A673 (cell line): Measurements from ENCODE around the gene TTC1. TPM values are rescaled to one million over a fixed set of nuclear protein-coding genes. Genes with fewer than 3 reads are reported as not detected.
"Not testable (repeated sequence)": the region's sequence is repeated elsewhere in the genome, so short reads cannot be mapped to it uniquely, and the experiment has no call there.

Experiments
- BruUV-seq: library from RNA; stranded (reverse); fragments of 400-500 nt; replicated peaks from 2 replicates; lab custom pipeline; 2021; lab: Mats Ljungman, UMichigan
- CTCF ChIA-PET: fragments of 300-600 bp; sonication (Branson Sonifier 250); formaldehyde crosslinking; loops from one replicate; lab custom pipeline; 2022; ENCODE audit warnings: antibody characterized with exemption; lab: Charles Lee
- POLR2A ChIA-PET: fragments of 300-600 bp; sonication (Branson Sonifier 250); formaldehyde crosslinking; loops from one replicate; lab custom pipeline; 2022; ENCODE audit warnings: antibody characterized with exemption; ENCODE audit not compliant: low non-redundant PET; lab: Charles Lee
- DNase-seq: peaks from one replicate; pipeline ENCODE4 v3.0.0-alpha.2; 2015; ENCODE audit warnings: low spot score
- H3K27ac ChIP-seq: fragments of 200-600 bp; sonication (generic); 2 replicates; pipeline ENCODE4 v1.5.1; 2016; ENCODE audit warnings: mixed run types, low read depth, mild to moderate bottlenecking, mixed read lengths, antibody characterized with exemption, low read length; ENCODE audit not compliant: poor library complexity, severe bottlenecking
- H3K27me3 ChIP-seq: fragments of 200-600 bp; sonication (generic); replicated peaks from 2 replicates; pipeline ENCODE4 v1.6.1; 2017; ENCODE audit warnings: mixed run types, low read depth, mild to moderate bottlenecking, mixed read lengths, antibody characterized with exemption, low read length; ENCODE audit not compliant: insufficient read depth, poor library complexity
- H3K36me3 ChIP-seq: fragments of 200-600 bp; sonication (generic); 2 replicates; pipeline ENCODE4 v1.6.1; 2016; ENCODE audit warnings: mixed run types, mild to moderate bottlenecking, mixed read lengths, antibody characterized with exemption, low read length; ENCODE audit not compliant: insufficient read depth, poor library complexity, severe bottlenecking
- H3K4me1 ChIP-seq: fragments of 200-600 bp; sonication (generic); 2 replicates; pipeline ENCODE4 v1.6.1; 2017; ENCODE audit warnings: mixed run types, mild to moderate bottlenecking, mixed read lengths, antibody characterized with exemption, low read length; ENCODE audit not compliant: insufficient read depth, poor library complexity, severe bottlenecking
- H3K4me3 ChIP-seq: fragments of 200-600 bp; sonication (generic); 2 replicates; pipeline ENCODE4 v1.5.1; 2016; ENCODE audit warnings: low read depth, mixed run types, mild to moderate bottlenecking, mixed read lengths, low read length; ENCODE audit not compliant: poor library complexity, severe bottlenecking
- H3K9me3 ChIP-seq: fragments of 200-600 bp; sonication (generic); 2 replicates; pipeline ENCODE4 v1.6.1; 2016; ENCODE audit warnings: mixed run types, low read depth, mild to moderate bottlenecking, mixed read lengths, antibody characterized with exemption, low read length; ENCODE audit not compliant: poor library complexity, severe bottlenecking
- CTCF ChIP-seq: fragments of 300-800, 200-600 bp; sonication (generic); conservative IDR thresholded peaks from 2 replicates; pipeline ENCODE4 v1.5.1; 2017; ENCODE audit warnings: low read depth, mild to moderate bottlenecking, antibody characterized with exemption, low read length, moderate library complexity, mixed read lengths
- EZH2 ChIP-seq: fragments of 200-600 bp; sonication (generic); IDR thresholded peaks from 2 replicates; pipeline ENCODE4 v1.6.1; 2017; ENCODE audit warnings: borderline replicate concordance, low read depth, mild to moderate bottlenecking, mixed read lengths, antibody characterized with exemption, low read length; ENCODE audit not compliant: poor library complexity, severe bottlenecking
- intact Hi-C: fragments of 100-400 bp; cut with micrococcal nuclease; formaldehyde crosslinking; loops from one replicate; pipeline ENCODE4 v1.10.0; 2022; ENCODE audit not compliant: unreplicated experiment
- total RNA-seq: library from RNA; stranded (reverse); gene quantifications from 2 replicates; pipeline ENCODE4 v1.2.3, GENCODE V29; 2021

The TTC1 gene
- total RNA-seq, 1 experiment from 2014 or later: 66.5 TPM

DNA sequence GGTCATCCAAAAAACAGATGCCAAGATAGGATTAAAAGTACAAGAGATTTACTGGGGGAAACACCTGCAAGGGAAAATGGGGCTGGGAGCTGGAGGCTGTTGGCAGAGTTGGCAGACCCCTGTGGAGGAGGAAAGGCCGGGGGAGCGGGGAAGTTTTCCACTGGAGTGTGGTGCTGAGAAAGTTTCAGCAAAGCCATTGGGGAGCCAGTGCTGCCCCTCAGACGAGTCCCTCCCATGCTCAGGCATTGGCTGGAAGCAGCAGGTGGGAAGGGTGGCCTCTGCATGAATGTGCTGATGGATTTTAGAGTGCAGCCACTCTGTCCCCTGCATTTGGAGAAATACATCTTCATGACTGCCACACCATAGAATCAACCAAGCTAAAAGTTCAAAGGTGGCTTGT, 52.8 kb downstream of the TTC1 start:
- no peak overlapping the region for H3K4me3 ChIP-seq
- H3K27ac ChIP-seq: no peak overlapping the region
- intact Hi-C loops: no loop called here
- BruUV-seq: no TSS peak
- no peaks in the 10 kb centered on the region for H3K27me3 ChIP-seq
- peaks cover 14% of the 10 kb centered on the region for H3K4me1 ChIP-seq
- H3K36me3 ChIP-seq: peaks cover 18% of the 10 kb centered on the region
- DNase-seq: no peak
- H3K9me3 ChIP-seq: peaks cover 3% of the 10 kb centered on the region
- ChIA-PET CTCF (interaction anchor here (0.5 kb wide), 1 partner anchor 32 kb away, joined by 3 read pairs; no protein-coding TSS in a partner anchor), POLR2A (no interaction called here)
- TF ChIP-seq CTCF: no peak
- TF ChIP-seq EZH2: no peak

DNA sequence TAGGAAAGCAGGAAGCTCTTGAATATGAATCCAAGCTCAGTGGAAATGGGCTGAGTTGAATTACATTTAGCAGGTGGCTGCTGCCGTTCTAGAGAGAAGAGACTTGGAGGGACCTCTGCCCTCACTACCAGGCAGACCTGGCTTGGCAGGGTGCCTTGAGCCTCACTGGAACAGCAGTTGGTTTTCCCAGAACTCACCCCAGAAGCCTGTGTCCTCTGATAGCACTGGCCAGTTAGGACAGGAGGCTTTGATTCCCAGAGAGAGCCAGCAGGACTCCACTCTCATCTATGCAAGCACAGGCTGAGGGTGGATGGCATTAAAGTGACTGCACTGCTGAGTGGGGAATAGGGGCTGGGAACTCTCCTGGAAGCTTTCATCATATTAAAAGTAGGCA, 55.5 kb downstream of the TTC1 start:
- BruUV-seq: no TSS peak
- Histone ChIP-seq H3K4me3 (no peak overlapping the region), H3K36me3 (peaks cover 10% of the 10 kb centered on the region), H3K9me3 (no peaks in the 10 kb centered on the region), H3K27ac (no peak overlapping the region), H3K27me3 (no peaks in the 10 kb centered on the region), H3K4me1 (peaks cover 14% of the 10 kb centered on the region)
- CTCF ChIA-PET: no interaction called here
- no peak for DNase-seq
- TF ChIP-seq EZH2 (no peak), CTCF (no peak)
- POLR2A ChIA-PET: interaction anchor here (0.6 kb wide), 1 partner anchor 34 kb away, joined by 10 read pairs; no protein-coding TSS in a partner anchor
- intact Hi-C loops: no loop called here

DNA sequence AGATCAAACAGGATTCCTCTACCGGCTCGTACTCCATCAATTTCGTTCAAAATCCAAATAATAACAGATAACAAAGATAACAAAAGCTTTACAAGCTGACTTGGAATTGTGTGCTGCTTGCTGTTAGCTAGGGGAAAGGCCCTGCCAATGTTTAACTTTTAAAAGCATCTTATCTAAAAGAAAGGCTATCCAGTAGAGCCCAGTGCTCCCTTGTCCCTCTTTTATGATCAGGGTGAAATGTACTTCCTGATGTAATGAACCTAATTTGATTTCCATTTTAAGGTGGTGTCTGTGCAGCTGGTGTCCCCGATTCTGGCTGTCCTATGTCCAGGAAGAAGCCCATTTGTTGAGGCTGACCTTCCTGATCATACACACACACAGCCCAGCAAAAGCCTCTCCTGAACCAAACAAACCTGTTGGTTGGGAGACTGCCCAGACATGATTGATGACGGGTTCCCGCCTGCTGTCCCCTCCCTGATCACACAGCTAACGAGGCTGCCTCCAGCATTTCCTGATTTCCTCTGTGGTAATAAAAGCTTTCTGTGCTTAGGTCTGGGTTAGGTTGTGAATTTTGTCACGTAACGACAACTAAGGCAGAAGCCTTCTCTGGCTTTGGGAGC, 56.2 kb downstream of the TTC1 start:
- no peak overlapping the region for H3K4me3 ChIP-seq
- intact Hi-C loops: no loop called here
- TSS peak; percentile 97 for BruUV-seq
- CTCF ChIA-PET: no interaction called here
- peak overlapping the region; percentile 8 for H3K27ac ChIP-seq
- DNase-seq: no peak
- POLR2A ChIA-PET: no interaction called here
- H3K9me3 ChIP-seq: no peaks in the 10 kb centered on the region
- TF ChIP-seq EZH2: no peak
- no peak for TF ChIP-seq CTCF
- H3K36me3 ChIP-seq: peaks cover 10% of the 10 kb centered on the region
- no peaks in the 10 kb centered on the region for H3K27me3 ChIP-seq
- H3K4me1 ChIP-seq: peaks cover 14% of the 10 kb centered on the region

- H3K4me3 ChIP-seq, intact Hi-C loops, POLR2A ChIA-PET, BruUV-seq, H3K9me3 ChIP-seq, H3K27ac ChIP-seq, DNase-seq, H3K27me3 ChIP-seq, CTCF ChIA-PET: not testable (repeated sequence)
- H3K36me3 ChIP-seq: peaks cover 10% of the 10 kb centered on the region
- H3K4me1 ChIP-seq: peaks cover 16% of the 10 kb centered on the region
These were observed 60.2 kb downstream of the TTC1 start for GRCh38 chr5:160069120-160069519.
